Activated T-cell treated with anti-CD3 and anti-CD28 coated beads, Interleukin-2, amount 50 U/mL, for 48 hours (primary cell): Measurements from ENCODE around the gene EFCAB10.
A peak's percentile ranks its signal among the peaks of the same experiment; 100 is the strongest.
"Not testable (repeated sequence)": the region's sequence is repeated elsewhere in the genome, so short reads cannot be mapped to it uniquely, and the experiment has no call there.

Experiments
- DNase-seq, 2 experiments: peaks; one replicate each; pipeline ENCODE4 v3.0.0-alpha.2; 2020

The EFCAB10 gene, protein sequence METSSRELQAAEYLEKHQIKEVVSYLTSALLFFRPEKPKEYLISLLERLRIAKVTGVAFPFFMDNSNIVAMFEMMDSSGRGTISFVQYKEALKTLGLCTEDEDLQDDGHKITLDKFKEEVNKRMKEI

DNA sequence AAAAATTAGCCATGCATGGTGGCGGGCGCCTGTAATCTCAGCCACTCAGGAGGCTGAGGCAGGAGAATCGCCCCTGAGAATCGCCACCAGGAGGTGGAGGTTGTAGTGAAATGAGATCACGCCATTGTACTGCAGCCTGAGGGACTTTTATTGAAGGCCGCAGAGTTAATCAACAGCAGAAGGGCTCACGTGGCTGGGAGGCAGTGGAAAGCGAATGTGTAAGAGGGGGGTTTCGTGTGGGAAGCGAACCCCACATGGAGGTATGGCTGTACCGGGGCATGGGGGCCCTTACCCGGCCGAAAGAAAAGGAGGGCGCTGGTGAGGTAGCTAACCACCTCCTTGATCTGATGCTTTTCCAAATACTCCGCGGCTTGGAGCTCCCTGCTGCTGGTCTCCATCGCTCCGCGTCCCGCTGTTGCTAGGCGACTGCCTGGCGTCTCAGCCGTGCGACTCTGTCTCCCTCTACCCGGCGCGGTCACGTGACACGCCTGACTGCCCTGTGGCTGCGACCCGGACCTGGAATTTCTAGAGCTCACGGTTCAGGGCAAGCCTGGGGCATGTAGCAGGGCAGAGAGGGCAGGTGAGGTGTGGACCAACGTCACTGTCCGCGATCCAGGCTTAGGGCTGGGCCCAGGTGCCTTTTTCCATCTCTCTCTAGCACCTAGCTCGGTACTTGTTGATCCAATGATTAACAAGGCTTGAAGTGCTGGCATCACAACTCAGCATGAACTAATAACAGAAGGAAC, at the start of gene EFCAB10:
TSS of gene EFCAB10 (minus strand) at position 428 of the 746 bp plus-strand sequence. CDS start at position 398, 30 bp downstream.
- peak; percentile 71 to 77 for DNase-seq

DNA sequence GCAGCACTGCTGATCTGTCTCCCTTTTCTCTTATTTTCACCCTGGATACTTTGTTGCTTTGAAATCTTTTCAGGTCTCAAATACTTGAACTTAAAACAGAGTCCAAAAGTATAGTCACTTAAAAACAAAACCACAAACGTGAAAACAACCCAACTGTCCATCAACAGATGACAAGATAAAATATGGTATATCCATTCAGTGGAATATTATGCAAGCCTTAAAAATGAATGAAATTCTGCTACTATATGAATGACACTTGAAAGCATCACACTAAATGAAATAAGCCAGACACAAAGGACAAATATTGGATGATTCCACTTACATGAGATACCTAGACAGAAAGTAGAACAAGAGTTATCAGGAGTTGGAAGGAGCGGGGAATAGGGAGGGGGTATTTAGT, 44.7 kb upstream of the EFCAB10 start:
- DNase-seq: no peak

DNA sequence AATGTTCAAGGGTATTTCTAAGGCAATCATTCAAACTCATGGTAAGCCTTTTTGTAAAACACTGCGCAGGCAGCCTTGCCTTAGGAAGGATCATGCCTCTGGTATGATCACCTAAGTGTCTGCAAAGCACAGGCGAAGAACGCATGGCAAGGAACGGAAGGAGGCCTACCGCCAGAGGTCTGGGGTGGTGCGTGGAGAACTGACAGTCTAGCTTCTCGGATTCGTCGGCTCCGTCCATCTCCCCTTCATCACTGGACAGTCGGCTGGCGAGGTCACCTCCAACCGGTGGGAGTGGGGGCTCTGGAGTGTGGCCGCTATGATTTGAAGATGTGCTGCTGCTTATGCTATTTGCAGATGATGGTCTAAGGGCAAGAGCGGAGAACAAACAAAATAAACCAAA, 42.6 kb upstream of the EFCAB10 start:
- DNase-seq: no peak

DNA sequence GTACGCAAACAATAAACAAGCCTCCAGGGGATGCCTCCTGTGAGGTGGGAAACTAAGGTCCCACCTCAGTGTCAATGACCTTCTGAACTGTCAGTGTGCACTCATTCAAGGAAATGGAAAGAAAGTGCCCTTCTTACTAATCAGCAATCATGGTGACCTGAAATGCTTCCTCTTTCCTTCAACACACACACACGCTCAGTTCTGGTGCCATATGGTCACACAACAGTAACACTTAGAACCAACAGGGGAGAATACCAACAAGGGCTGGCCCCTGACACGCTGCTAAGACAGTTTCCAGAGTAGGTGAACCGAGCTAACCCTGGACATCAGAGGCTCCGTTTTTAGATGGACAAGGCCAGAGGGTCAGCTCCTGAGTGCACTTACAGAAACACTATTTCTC, 42.1 kb upstream of the EFCAB10 start:
- no peak for DNase-seq

DNA sequence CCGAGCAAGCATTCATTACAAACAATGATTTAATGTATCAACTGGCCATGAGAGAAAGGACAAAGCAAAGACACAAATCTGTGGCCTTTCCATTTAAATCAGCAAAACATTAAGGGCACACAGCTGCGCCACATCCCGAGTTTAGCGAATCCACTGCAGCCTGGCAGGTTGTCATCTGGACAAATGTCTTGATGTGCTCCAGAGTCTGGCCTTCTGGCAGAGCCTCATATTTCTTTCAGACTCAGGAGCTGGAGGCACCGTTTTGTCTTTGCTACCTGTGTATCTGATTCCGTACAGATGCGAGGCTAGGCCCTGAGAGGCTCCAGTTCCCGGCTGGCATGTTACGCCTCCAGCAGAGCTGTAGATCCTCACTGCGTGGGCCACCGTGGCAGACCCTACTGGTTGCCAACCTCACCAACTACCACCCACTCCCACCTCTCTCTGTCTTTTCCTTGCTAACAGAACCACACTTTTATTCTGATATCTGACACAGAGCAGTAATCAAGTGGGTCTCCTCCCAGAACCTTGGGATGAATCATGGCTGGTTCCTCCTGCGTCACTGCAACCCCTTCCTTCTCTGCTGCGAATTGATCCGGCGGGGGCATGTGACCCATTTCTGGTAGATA, 40.9 kb upstream of the EFCAB10 start:
- no peak for DNase-seq

DNA sequence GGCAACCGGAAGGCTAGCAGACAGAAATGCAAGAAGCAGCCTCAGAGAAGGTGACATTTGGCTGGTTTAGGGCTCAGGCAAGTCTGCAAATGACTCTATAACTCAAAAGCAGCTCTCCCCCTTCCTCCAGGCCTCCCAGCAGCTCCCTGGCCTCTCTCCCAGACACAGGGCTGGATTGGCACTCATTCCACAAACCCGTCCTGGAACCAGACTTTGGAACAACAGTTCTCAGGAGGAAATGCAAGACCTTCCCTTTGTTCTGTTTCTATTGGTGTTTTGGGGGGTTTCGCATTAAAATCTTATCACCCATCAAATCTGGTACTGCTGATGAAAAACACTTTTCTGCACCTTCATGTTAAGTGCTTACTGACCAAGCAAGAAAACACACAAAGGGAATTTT, 40.3 kb upstream of the EFCAB10 start:
- no peak for DNase-seq

DNA sequence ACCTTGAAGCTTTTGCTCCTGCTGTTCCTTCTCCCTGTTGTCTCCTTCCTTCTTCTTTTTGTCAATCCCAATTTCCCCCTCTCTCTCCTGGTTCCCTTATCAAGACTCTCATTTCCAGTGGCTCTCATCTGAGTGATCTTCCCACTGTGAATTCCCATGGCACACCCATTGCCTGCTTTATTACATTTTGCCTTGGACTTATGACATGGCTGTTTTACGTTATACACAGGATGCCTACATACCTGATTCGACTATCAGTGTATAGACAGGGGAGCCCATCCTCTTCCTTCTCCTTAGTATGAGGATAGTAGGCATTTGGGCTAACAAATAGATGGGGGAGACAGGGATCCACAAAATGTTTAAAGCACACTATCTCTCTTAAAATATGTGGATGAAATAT, 39.9 kb upstream of the EFCAB10 start:
- no peak for DNase-seq

DNA sequence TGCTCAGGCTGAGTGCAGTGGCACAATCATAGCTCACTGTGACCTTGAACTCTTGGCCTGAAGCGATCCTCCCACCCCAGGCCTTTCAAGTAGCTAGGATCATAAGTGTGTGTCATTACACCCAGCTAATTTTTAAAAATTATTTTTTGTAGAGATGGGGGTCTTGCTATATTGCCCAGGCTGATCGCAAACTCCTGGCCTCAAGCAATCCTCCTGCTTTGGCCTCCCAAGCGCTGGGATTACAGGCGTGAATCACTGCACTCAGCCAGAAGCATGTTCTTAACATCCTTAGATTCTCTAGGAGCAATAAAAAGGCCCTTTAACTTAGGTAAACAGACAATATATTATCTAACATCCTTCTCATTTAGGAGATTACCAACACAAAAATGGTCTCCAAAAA, 38.3 kb upstream of the EFCAB10 start:
- DNase-seq: no peak

DNA sequence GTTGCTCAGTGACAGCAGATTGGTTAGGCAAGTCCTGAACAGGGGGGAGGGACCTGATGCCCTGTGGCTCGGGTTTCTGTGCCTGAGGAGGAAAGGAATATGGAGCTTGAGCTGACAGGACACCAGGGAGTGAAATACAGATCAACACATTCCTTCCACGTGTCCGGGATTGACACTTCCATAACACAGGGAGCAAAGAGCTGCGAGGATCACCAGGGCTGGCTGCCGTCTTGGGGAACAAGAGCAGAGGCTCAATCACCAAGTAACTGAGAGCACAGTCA, 36.7 kb upstream of the EFCAB10 start:
- DNase-seq: no peak

DNA sequence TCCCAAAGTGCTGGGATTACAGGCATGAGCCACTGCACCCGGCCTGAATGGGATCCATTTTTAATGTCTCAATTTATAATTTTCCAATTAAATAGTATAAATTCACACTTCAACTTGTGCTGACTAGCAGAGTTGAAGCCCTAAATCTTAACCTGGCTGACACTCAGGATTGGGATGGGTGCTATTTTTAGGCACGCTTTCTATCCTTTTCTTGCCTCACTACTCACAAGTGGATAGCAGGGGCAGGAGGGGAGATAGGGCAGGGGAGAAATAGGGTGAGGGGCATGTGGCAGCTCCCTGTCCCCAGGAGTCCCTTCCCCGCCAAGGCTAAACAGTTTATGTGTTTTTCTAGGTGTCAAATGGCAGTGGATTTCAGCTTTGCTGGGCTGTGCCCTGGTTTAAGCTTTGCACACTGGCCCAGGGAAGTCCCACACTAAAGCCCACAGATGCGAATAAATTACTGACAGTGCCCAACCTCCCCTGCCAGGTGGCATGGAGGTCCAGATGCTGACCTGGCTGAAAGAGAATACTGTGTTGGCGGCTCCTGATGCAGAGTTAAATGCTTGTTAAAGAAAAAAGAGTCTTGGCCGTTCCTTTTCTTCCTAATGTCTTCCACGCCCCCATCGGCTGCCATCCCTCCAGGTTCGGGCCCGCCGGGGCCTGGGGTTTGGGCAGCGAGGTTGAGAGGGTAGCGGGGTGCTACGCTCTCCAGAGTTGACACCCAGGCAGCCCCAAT, 36.2 kb upstream of the EFCAB10 start:
- DNase-seq: no peak

DNA sequence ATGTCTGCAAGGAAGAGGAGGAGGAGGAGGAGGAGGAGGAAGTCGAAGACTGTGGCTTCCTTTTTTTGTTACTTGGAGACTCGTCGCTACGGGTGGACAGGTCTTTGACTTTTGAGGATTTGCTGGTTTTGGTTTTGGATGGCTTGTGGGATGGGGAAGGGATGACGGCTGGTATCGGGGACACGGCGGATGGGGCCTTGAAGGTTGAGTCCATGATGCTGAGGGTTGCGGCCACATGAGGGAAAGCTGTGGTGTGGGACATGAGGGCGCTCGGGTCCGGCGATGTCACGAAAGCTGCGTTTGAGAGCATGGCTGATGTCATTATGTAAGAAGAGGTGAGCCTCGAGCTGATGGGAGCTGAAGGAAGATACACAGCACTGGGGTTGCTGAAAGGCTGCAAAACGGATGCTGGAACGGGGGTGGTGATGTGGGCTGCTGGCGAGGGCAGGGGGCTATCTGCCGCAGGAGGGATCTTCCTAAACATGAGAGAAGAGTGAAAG, 33.1 kb upstream of the EFCAB10 start:
- no peak for DNase-seq

DNA sequence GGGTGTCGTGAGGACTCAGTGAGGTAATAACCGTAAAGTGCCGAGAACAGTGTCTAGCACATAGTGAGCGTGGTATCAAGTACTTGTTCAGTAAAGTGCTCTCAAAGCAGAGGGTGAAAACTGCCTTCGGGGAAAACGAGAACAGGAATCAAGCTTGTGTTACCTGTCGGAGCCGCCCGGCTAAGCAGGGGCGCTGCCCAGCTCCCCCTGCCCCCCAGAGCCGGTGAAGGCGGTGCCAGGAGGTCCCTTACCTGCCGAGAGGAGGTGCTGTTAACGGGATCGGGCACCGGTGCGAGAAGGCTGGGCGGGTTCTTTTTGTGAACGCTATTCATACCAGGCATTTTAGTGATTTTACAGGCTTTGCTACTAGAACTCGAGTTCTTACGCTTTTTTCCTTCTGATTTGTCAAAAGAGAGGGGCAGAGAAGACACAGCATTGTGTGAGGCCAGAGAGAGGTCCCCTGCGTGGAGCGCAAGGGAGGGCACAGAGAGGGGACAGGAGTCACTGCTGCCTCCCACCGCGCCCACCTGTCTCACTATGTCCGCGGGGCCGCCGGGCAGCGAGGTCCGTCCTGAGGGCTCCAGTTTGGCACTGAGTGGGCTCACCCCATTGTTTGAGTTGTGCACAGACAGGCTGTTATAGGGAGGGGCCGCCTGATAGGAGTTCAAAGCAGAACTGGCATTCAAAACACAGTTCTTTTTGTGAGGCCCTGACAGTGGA, 32.5 kb upstream of the EFCAB10 start:
- DNase-seq: no peak

DNA sequence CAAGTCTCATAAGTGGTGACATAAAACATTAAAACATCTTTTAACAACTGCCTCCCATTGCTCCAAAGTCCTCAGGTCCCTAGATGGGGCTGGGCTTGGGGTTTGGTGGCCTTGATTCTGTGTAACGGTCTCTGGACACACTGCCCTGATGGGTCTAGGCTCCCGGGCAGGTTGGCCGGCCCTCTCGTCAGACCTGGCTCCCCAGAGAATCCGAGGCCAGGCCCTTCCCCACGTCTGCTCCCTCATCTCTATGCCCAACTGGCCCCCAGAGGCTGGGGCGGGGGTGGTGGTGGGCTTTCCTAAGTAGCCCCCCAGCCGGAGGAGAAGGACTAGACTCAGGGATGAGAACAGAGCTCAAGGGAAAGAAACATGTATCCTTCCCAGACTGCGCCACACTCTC, 31.5 kb upstream of the EFCAB10 start:
- DNase-seq: no peak

DNA sequence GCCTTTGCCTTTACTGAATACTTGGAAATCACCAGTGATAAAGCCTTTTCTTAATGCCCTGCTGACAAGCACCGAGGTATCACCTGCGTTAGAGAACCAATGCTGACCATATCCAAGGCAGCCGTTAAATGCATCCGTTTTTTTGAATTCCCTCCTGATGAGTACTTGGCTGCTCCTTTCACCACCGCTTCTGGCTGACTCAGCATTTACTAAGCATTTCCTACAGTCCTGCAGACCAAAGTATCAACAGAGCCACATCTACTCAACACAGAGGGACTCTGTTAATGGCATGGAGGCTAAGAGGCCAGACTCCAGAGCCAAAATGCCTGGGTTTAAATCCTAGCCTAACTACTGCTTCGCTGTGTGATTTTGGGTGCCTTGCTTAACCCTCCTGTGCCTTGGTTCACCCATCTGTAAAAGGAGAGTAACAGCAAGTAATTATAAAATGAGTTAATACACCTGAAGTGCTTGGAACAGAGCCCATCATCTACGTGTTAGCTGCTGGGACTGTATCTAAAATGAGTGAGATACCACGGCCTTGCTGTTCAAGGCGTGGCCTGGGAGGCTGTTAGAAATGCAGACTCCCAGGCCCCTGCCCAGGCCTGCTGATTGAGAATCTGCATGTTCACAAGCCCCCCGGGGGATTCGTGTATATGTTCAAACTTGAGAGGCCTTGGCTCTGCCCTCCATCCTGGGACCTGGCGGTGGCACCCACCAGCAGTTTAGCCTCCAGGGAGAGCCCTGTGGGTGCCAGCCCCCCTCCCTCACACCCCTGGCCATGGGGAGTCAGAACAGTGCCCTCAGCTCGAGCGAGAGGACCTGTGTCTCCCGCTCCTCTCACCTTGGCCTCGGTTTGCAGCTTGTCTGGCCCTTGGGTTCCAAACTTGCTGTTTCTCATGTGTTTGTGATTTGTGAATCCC, 30.8 kb upstream of the EFCAB10 start:
- no peak for DNase-seq

DNA sequence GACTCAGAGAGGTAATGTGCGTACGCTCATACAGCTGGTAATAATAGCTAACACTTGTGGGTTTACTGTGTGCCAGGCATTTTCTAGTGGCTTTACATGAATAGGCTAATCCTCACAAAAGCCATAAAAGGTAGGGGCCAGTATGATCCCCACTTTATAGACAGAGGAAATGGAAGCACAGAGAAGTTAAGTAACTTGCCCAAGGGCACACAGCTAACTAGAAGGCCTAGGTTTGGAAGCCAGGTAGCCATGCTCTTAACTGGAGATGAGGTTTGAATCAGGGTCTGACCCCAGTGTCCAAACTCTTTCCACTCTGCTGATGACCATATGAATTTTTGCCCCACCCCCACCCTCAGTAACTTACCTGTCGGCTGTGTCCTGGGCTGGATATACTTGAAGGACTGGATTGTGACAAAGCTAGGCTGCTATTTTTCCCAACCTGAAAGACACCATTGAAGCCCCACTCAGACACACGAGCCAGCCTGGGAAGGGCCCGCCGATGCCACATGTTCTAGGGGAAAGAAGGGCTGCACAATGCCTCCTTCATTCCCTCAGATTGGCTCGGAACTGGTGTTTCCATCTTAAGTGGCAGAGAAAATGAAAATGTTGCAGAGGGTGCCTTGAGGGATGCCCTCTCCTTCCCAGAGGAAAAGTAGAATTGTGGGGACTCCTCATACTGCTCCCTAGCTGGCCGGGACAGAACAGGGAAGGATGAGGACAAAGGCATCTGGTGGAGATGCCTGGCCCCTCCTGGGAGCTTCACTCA, 29.1 kb upstream of the EFCAB10 start:
- DNase-seq: no peak

DNA sequence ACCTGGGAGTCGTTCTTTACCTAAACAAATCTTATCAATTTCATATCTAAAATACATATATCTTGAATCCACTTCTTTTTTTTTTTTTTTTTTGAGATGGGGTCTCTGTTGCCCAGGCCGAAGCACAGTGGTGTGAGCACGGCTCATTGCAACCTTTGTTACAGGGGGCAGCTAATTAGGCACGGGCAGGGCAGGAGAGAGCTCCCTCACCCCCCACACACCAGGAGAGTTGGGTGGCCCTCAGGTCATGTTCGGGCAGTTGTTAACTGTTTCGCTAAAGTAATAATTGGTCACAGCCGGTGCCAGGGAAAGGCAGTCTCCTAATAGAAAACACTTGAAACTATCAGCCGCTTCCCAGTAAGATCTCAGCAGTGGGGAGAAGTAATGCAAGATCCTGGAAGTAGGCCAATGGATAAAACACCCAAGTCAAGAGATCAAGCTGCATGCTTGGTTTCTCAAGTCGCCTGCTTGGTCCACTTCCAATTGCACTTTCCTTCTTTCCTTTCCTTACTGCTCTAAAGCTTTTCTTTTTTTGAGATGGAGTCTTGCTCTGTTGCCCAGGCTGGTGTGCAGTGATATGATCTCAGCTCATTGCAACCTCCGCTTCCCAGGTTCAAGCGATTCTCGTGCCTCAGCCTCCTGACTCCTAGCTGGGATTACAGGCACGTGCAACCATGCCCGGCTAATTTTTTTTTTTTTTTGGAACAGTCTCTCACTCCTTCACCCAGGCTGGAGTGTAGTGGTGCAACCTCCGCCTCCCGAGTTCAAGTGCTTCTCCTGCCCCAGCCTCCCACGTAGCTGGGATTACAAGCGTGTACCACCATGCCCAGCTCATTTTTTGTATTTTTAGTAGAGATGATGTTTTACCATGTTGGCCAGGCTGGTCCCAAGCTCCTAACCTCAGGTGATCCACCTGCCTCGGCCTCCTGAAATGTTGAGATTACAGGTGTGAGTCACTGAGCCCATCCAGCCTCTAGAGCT, 21.3 kb upstream of the EFCAB10 start:
- DNase-seq: no peak

DNA sequence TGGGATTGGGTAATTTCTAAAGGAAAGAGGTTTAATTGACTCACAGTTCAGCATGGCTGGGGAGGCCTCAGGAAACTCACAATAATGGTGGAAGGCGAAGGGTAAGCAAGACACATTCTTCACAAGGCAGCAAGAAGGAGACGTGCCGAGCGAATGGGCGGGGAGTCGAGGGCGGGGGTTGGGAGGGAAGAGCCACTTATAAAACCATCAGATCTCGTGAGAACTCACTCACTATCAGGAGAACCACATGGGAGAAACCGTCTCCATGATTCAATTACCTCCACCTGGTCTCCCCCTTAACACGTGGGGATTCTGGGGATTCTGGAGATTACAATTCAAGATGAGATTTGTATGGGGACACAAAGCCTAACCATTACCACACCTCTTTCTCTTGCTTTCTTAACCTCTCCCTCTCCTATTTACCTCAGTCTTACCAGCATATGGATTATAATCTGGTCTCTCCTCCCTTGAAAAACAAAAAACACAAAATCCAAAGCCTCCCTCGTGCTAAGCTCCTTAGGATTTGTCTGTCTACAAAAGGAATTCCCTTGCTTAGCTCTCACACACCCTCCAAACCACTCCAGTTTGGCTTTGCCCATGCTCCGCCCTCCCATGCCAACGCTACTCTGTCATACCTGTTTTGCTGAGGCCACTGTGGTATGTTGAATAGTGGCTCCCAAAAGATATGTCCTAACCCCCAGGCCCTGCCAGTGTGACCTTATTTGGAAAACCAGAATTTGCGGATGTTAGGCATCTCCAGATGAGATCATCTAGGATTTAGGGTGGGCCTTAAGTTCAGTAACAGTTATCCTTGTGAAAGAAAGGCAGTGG, 19.6 kb upstream of the EFCAB10 start:
- DNase-seq: no peak

DNA sequence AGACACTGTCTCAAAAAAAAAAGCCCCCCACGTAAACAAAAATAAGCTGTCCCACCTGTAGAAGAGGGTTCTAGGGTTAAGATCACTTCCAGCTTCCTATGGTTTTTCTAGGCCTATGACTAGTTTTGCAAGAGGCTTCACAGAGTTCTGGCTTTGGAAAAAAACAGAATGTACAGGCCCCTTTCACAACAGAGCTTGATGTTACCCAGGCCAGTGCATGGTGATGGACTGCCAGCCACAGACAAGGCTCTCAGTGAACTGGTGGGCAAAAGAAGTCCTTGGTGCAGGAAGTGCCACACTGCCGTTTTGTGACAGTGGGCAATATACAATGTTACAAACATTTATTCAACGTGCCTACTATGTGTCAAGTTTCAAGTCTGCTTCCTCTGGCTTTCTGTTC, 18.3 kb upstream of the EFCAB10 start:
- no peak for DNase-seq

DNA sequence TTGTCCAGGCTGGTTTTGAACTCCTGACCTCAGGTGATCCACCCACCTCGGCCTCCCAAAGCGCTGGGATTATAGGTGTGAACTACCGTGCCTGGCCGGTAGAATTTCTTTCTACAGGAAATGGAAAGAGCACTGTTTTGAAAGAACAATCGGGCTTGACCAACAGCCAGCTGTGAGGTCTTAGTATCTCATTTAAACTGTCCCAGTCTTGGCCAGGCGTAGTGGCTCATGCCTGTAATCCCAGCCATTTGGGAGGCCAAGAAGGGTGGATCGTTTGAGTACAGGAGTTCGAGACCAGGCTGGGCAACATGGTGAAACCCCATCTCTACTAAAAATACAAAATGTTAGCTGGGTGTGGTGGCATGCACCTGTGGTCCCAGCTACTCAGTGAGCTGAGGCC, 17.8 kb upstream of the EFCAB10 start:
- DNase-seq: not testable (repeated sequence)
